IMR-90 (cell line): Measurements from ENCODE around the gene MACO1. TPM values are rescaled to one million over a fixed set of nuclear protein-coding genes. Genes with fewer than 3 reads are reported as not detected.
"Not testable (repeated sequence)": the region's sequence is repeated elsewhere in the genome, so short reads cannot be mapped to it uniquely, and the experiment has no call there.

Experiments
- ATAC-seq: fragments of 200-7000 bp; cut with Tn5 transposase; 2 replicates; pipeline ENCODE4 v1.9.1; 2020; ENCODE audit warnings: low read depth, mild to moderate bottlenecking, moderate library complexity
- BruUV-seq: library from RNA; stranded (reverse); fragments of 400-500 nt; replicated peaks from 2 replicates; lab custom pipeline; 2021; lab: Mats Ljungman, UMichigan
- CTCF ChIA-PET: fragments of 300-600 bp; formaldehyde crosslinking; extraction: SDS; loops from one replicate; lab custom pipeline; 2021; ENCODE audit warnings: antibody characterized with exemption; lab: Yijun Ruan, JAX
- POLR2A ChIA-PET: fragments of 300-600 bp; sonication (Branson Sonifier 250); formaldehyde crosslinking; loops from one replicate; lab custom pipeline; 2022; ENCODE audit warnings: antibody characterized with exemption; ENCODE audit not compliant: unreplicated experiment; lab: Charles Lee
- DNase-seq: peaks from one replicate; pipeline ENCODE4 v3.0.0; 2013
- H2AFZ ChIP-seq: replicated peaks from 2 replicates; pipeline ENCODE3; 2013; ENCODE audit warnings: low read length, mild to moderate bottlenecking; ENCODE audit not compliant: poor library complexity
- H2AK5ac ChIP-seq: 2 replicates; pipeline ENCODE4 v1.6.1; 2013; ENCODE audit warnings: low read depth, low read length, inconsistent platforms
- H2AK9ac ChIP-seq: replicated peaks from 2 replicates; pipeline ENCODE3; 2013; ENCODE audit warnings: mild to moderate bottlenecking, low read depth, low read length, moderate library complexity; ENCODE audit not compliant: poor library complexity
- H2BK120ac ChIP-seq: 2 replicates; pipeline ENCODE4 v1.6.1; 2013; ENCODE audit warnings: low read depth, low read length, inconsistent platforms
- H2BK15ac ChIP-seq: 3 replicates; pipeline ENCODE4 v1.6.1; 2013; ENCODE audit warnings: low read depth, low read length, inconsistent platforms
- H2BK20ac ChIP-seq: 2 replicates; pipeline ENCODE4 v1.6.1; 2013; ENCODE audit warnings: low read depth, mild to moderate bottlenecking, inconsistent platforms, low read length, moderate library complexity
- H2BK5ac ChIP-seq: 2 replicates; pipeline ENCODE4 v1.6.1; 2013; ENCODE audit warnings: mild to moderate bottlenecking, low read depth, low read length, inconsistent platforms; ENCODE audit not compliant: poor library complexity, severe bottlenecking
- H3K14ac ChIP-seq: replicated peaks from 2 replicates; pipeline ENCODE4 v1.6.1; 2013; ENCODE audit warnings: low read depth, low read length, inconsistent platforms
- H3K18ac ChIP-seq: 2 replicates; pipeline ENCODE4 v1.6.1; 2013; ENCODE audit warnings: low read depth, low read length, control low read depth
- H3K23ac ChIP-seq: 2 replicates; pipeline ENCODE4 v1.6.1; 2013; ENCODE audit warnings: low read depth, low read length, inconsistent platforms
- H3K27ac ChIP-seq: 2 replicates; pipeline ENCODE4 v1.5.1; 2013; ENCODE audit warnings: mild to moderate bottlenecking, control low read depth, low read length; ENCODE audit not compliant: insufficient read depth
- H3K27me3 ChIP-seq: 2 replicates; pipeline ENCODE4 v1.6.1; 2013; ENCODE audit warnings: low read length; ENCODE audit not compliant: control insufficient read depth, insufficient read depth
- H3K36me3 ChIP-seq: 2 replicates; pipeline ENCODE4 v1.6.1; 2013; ENCODE audit warnings: low read length, mixed read lengths; ENCODE audit not compliant: control insufficient read depth, insufficient read depth
- H3K4ac ChIP-seq: 2 replicates; pipeline ENCODE4 v1.6.1; 2013; ENCODE audit warnings: low read depth, low read length, inconsistent platforms
- H3K4me1 ChIP-seq: 2 replicates; pipeline ENCODE4 v1.6.1; 2013; ENCODE audit warnings: low read length, mixed read lengths; ENCODE audit not compliant: control insufficient read depth, insufficient read depth
- H3K4me2 ChIP-seq: 2 replicates; pipeline ENCODE4 v1.6.1; 2013; ENCODE audit warnings: low read depth, mild to moderate bottlenecking, control low read depth, low read length, moderate library complexity
- H3K4me3 ChIP-seq: 2 replicates; pipeline ENCODE4 v1.5.1; 2013; ENCODE audit warnings: low read depth, mild to moderate bottlenecking, control low read depth, low read length, moderate library complexity; ENCODE audit not compliant: insufficient read depth
- H3K56ac ChIP-seq: 2 replicates; pipeline ENCODE4 v1.6.1; 2013; ENCODE audit warnings: low read length, inconsistent platforms; ENCODE audit not compliant: insufficient read depth; ENCODE audit errors: extremely low read depth
- H3K79me1 ChIP-seq, 2 experiments: 2 replicates each; pipeline ENCODE4 v1.6.1; 2013; ENCODE audit warnings: low read length in 2 of 2, inconsistent platforms in 1 of 2, low read depth in 1 of 2
- H3K9ac ChIP-seq: 2 replicates; pipeline ENCODE4 v1.6.1; 2013; ENCODE audit warnings: low read depth, low read length, control low read depth
- H3K9me1 ChIP-seq: 2 replicates; pipeline ENCODE4 v1.6.1; 2013; ENCODE audit warnings: low read length, inconsistent platforms; ENCODE audit not compliant: insufficient read depth
- H3K9me3 ChIP-seq: 2 replicates; pipeline ENCODE4 v1.6.1; 2013; ENCODE audit warnings: low read length; ENCODE audit not compliant: control insufficient read depth, insufficient read depth
- H4K20me1 ChIP-seq: 2 replicates; pipeline ENCODE4 v1.6.1; 2013; ENCODE audit warnings: low read length, inconsistent platforms; ENCODE audit not compliant: insufficient read depth
- H4K5ac ChIP-seq: 2 replicates; pipeline ENCODE4 v1.6.1; 2013; ENCODE audit warnings: mild to moderate bottlenecking, low read depth, low read length, control low read depth
- H4K8ac ChIP-seq, 2 experiments: 2 replicates each; pipeline ENCODE4 v1.6.1; 2013; ENCODE audit warnings: low read depth in 2 of 2, low read length in 2 of 2, control low read depth in 1 of 2, inconsistent platforms in 1 of 2
- H4K91ac ChIP-seq: 2 replicates; pipeline ENCODE4 v1.6.1; 2013; ENCODE audit warnings: low read depth, low read length, inconsistent platforms; ENCODE audit not compliant: insufficient read depth
- WGBS, 2 experiments: methylation state at CpG; one replicate each; pipeline versions ENCODE4 v1.1.5 to v1.1.7; 2013; ENCODE audit warnings: missing lambda C conversion rate in 2 of 2; ENCODE audit not compliant: insufficient read length in 1 of 2; ENCODE audit errors: extremely low coverage in 2 of 2; 5-methylcytosine and 5-hydroxymethylcytosine counted together
- dilution Hi-C: fragments of 300-500 bp; cut with HindIII; formaldehyde crosslinking; loops from one replicate; pipeline ENCODE4 v1.14.3; 2018; ENCODE audit warnings: low sequenced_read_pairs; ENCODE audit not compliant: unreplicated experiment
- in situ Hi-C: fragments of 300-500 bp; cut with MboI; formaldehyde crosslinking; loops from 3 replicates; pipeline ENCODE4 v1.14.3; 2019; ENCODE audit warnings: low sequenced_read_pairs, inconsistent platforms, mixed read lengths
- intact Hi-C: fragments of 100-400 bp; cut with micrococcal nuclease; formaldehyde crosslinking; loops from 2 replicates; pipeline ENCODE4 v1.10.0; 2022
- polyA plus RNA-seq, 3 experiments: library from polyadenylated mRNA; depleted of rRNA; stranded (reverse); fragments of >200 nt; gene quantifications; 2 replicates each; pipeline ENCODE4 v1.2.3, GENCODE V29; 2012; ENCODE audit warnings: low replicate concordance in 1 of 3
- total RNA-seq: library from RNA; depleted of rRNA; stranded (reverse); fragments of >200 nt; gene quantifications from 2 replicates; pipeline ENCODE4 v1.2.3, GENCODE V29; 2012

Gene MACO1
- total and polyA plus RNA-seq, 2 of the 4 experiments (the other 2 are of a cell fraction), result 6.8 to 12.7 TPM

DNA sequence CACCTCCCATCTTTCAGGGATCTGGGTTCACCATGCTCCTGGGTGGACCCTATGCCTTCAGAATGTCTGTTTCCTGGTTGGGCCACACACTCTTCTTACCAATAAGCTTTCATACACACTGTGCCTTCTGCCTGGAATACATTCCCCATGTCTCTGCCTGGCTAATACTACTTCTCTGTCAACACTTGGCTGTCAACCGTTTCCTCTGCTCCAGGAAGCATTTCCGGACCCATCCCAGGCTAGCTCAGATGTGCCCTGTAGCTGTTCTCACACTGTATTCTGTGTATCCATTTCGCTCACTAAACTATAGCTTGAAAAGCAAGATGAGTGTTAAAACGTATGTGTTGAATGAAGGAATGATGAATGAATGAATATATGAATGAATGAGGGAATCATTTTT is 43.6 kb upstream of the MACO1 start:
- POLR2A ChIA-PET, in situ Hi-C loops, H3K9ac ChIP-seq, H2BK5ac ChIP-seq, H2AK9ac ChIP-seq, H3K23ac ChIP-seq, H4K5ac ChIP-seq, H2BK15ac ChIP-seq, ATAC-seq, H2AK5ac ChIP-seq, H3K4me1 ChIP-seq, H2BK120ac ChIP-seq, intact Hi-C loops, H3K14ac ChIP-seq, H2BK20ac ChIP-seq, H3K4ac ChIP-seq, H3K18ac ChIP-seq, H3K79me1 ChIP-seq, DNase-seq, dilution Hi-C loops, CTCF ChIA-PET, H4K91ac ChIP-seq, H3K27me3 ChIP-seq, H4K20me1 ChIP-seq, H3K56ac ChIP-seq, H2AFZ ChIP-seq, H3K9me3 ChIP-seq, H3K9me1 ChIP-seq, H3K27ac ChIP-seq, BruUV-seq, H3K36me3 ChIP-seq, H3K4me2 ChIP-seq, H3K4me3 ChIP-seq, H4K8ac ChIP-seq: not testable (repeated sequence)
- no CpG with 5 or more reads among the region's 4 CpGs for WGBS, 2 experiments

DNA sequence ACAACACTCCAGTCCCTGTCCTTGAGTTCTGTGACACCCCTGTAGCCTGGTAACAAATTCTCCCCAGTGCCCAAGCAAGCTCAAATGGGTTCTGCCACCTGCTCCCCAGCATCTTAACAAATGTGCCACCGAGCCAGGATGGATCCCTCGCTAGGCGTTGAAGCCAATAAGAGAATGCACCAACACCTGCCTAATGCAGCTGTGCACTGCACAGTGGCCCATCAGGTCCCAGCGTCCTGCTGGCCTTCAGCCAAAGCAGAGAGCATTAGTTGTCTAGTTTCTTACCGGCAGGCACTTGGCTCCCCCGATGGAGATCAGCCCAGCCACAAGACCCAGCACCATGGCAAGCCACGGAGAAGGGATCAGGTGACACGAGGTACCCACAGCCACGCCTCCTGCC is 42.0 kb upstream of the MACO1 start:
- intact Hi-C loops, H3K9me3 ChIP-seq, in situ Hi-C loops, dilution Hi-C loops, H2BK5ac ChIP-seq, H3K14ac ChIP-seq, H3K9ac ChIP-seq, H3K56ac ChIP-seq, DNase-seq, H2AK5ac ChIP-seq, H3K4me1 ChIP-seq, H2AFZ ChIP-seq, H4K91ac ChIP-seq, H3K36me3 ChIP-seq, H3K27ac ChIP-seq, H3K23ac ChIP-seq, H3K4me2 ChIP-seq, H3K4me3 ChIP-seq, H3K79me1 ChIP-seq, H4K20me1 ChIP-seq, ATAC-seq, H3K18ac ChIP-seq, H2AK9ac ChIP-seq, H3K4ac ChIP-seq, H4K5ac ChIP-seq, H3K27me3 ChIP-seq, H2BK15ac ChIP-seq, H2BK120ac ChIP-seq, POLR2A ChIA-PET, H2BK20ac ChIP-seq, H3K9me1 ChIP-seq, CTCF ChIA-PET, BruUV-seq, H4K8ac ChIP-seq: not testable (repeated sequence)
- WGBS, 2 experiments, result 44% methylated on average over 2 of the region's 9 CpGs; no CpG with 5 or more reads in 1 of the 2 experiments
